WI38 (cell line): ENCODE measurements around the gene CDC42SE1.
"Not testable (repeated sequence)": the region's sequence is repeated elsewhere in the genome, so short reads cannot be mapped to it uniquely, and the experiment has no call there.

Experiments
- H3K4me3 ChIP-seq: 2 replicates; pipeline ENCODE4 v1.5.1; 2011; ENCODE audit warnings: low read depth, mild to moderate bottlenecking, control low read depth, low read length
- TF ChIP-seq, protein P1 (sequence below): IDR thresholded peaks from 2 replicates; pipeline ENCODE4 v1.5.1; 2012; ENCODE audit warnings: low read depth, mild to moderate bottlenecking, control low read depth, low read length

The CDC42SE1 gene, protein sequence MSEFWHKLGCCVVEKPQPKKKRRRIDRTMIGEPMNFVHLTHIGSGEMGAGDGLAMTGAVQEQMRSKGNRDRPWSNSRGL

GRCh38 chr1:151059109-151060006 is at the start of gene CDC42SE1:
CDC42SE1 (minus strand) TSS chr1:151059622; CDS start chr1:151055730, 3,892 bp downstream.
- TF ChIP-seq, protein P1, sequence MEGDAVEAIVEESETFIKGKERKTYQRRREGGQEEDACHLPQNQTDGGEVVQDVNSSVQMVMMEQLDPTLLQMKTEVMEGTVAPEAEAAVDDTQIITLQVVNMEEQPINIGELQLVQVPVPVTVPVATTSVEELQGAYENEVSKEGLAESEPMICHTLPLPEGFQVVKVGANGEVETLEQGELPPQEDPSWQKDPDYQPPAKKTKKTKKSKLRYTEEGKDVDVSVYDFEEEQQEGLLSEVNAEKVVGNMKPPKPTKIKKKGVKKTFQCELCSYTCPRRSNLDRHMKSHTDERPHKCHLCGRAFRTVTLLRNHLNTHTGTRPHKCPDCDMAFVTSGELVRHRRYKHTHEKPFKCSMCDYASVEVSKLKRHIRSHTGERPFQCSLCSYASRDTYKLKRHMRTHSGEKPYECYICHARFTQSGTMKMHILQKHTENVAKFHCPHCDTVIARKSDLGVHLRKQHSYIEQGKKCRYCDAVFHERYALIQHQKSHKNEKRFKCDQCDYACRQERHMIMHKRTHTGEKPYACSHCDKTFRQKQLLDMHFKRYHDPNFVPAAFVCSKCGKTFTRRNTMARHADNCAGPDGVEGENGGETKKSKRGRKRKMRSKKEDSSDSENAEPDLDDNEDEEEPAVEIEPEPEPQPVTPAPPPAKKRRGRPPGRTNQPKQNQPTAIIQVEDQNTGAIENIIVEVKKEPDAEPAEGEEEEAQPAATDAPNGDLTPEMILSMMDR: peak; percentile 75
- peak within 1 kb of the TSS; percentile 71 for H3K4me3 ChIP-seq

DNA sequence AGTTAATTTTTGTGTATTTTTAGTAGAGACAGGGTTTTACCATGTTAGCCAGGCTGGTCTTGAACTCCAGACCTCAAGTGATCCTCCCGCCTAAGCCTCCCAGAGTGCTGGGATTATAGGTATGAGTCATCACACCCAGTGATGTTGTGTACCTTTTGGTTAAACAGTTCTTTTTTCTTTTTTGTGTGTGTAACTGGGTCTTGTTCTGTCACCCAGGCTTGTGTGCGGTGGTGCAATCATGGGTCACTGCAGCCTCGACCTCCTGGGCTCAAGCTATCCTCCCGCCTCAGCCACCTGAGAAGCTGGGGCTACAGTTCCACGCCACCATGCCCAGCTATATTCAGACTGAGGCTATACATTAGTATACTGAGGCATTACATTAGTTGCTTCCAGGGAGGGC is 48.9 kb upstream of the CDC42SE1 start:
- no peak overlapping the region for H3K4me3 ChIP-seq

DNA sequence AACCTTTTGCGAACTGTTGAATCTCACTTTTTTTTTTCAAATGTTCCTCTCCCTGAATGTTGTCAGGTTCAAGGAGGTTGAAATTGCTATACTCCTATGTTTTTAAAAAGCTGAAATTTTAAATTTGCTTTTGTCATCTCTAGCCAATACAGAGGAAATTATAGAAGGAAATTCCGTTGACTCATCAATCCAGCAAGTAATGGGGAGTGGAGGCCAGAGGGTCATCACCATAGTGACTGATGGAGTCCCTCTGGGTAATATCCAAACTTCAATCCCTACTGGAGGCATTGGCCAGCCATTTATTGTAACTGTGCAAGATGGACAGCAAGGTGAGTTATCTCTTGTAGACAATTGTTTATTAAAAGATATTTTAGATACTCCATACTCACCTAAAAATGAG is 47.5 kb upstream of the CDC42SE1 start:
- no peak overlapping the region for H3K4me3 ChIP-seq
- TF ChIP-seq, protein P1: no peak

More for the DNA sequence above, 48.9 kb upstream of the CDC42SE1 start:
- TF ChIP-seq, protein P1: no peak

DNA sequence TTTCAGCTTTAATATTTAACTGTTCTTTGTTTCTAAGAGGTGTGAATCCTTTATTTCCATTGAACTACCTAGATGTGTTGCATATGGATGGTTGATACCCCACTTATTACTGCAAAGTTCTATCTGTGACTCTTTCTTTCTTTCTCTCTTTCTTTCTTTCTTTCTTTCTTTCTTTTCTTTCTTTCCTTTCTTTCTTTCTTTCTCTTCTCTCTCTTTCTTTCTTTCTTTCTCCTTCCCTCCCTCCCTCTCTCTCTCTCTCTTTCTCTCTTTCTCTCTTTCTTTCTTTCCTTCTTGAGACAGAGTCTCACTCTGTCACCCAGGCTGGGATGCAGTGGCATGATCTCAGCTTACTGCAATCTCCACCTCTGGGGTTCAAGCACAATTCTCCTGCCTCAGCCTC is 45.2 kb upstream of the CDC42SE1 start:
- H3K4me3 ChIP-seq: no peak overlapping the region
- TF ChIP-seq, protein P1: no peak

DNA sequence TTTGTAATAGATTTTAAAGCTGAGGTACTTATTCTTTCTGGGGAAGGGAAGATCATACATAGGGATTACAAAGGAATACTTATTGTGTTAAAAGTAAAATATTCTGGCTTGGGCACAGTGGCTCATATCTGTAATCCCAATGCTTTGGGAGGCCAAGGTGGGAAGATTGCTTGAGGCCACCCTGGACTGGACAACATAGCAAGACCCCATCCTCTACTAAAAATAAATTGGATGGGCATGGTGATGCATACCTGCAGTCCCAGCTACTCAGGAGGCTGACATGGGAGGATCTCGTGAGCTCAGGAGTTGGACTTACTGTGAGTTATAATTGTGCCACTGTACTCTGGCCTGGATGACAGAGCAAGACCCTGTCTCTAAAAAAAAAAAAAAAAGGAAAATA is 38.7 kb upstream of the CDC42SE1 start:
- no peak overlapping the region for H3K4me3 ChIP-seq
- TF ChIP-seq, protein P1: no peak

GRCh38 chr1:151097426-151097825 is 38.0 kb upstream of the CDC42SE1 start:
- not testable (repeated sequence) for H3K4me3 ChIP-seq

DNA sequence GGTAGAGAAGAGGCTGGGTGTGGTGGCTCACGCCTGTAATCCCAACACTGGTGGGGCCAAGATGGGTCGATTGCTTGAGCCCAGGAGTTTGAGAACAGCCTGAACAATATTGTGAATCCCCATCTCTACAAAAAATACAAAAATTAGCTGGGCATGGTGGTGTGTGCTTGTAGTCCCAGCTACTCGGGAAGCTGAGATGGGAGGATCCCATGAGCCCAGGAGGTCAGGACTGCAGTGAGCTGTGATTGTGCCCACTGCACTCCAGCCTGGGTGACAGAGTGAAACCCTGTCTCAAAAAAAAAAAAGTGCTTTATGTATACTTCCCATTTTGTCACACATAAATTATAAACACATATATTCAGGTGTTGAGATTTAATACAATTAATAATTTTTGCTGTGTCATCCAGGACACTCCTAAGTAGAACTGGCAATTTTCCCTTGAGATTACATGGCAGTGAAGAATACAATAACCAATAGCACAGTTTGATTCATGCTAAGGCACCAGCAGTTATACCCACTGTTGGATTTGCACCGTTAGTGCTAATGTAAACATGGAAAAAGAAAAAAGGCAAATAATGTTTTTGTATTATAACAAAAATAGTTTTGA is 26.6 kb upstream of the CDC42SE1 start:
- no peak overlapping the region for H3K4me3 ChIP-seq
- TF ChIP-seq, protein P1: no peak
